Breast epithelium (tissue), 3 donors: ENCODE results near the gene MCRIP1.

ENCODE experiments used
- CTCF ChIP-seq, 3 donors: fragments of 450-650 bp; IDR thresholded peaks; one replicate each; pipeline ENCODE4 v1.5.1; 2016 to 2017; ENCODE audit warnings: antibody characterized with exemption in 3 of 3, mild to moderate bottlenecking in 3 of 3, moderate library complexity in 3 of 3
- POLR2A ChIP-seq: fragments of 450-650 bp; IDR thresholded peaks from one replicate; pipeline ENCODE4 v1.6.1; 2016; ENCODE audit warnings: antibody characterized with exemption, mild to moderate bottlenecking, moderate library complexity
- POLR2AphosphoS5 ChIP-seq, 3 donors: sonication (generic); formaldehyde crosslinking; IDR thresholded peaks; one replicate each; pipeline ENCODE4 v1.6.1; 2017; ENCODE audit warnings: antibody characterized with exemption in 3 of 3

- TF ChIP-seq CTCF (IDR thresholded peaks at IDR 0.05): no peak
- TF ChIP-seq POLR2A: no peak
- TF ChIP-seq POLR2AphosphoS5 (IDR thresholded peaks at IDR 0.05): no peak
Measured at GRCh38 chr17:81809556-81809998, 23.5 kb downstream of the MCRIP1 start.
